Measurements from ENCODE around the gene C16orf87.
"Not testable (repeated sequence)": the region's sequence is repeated elsewhere in the genome, so short reads cannot be mapped to it uniquely, and the experiment has no call there.

Gene C16orf87

GRCh38 chr16:46830902-46831647 is at the start of gene C16orf87:
Gene C16orf87 (minus strand): TSS chr16:46831180. CDS start chr16:46831149, 31 bp downstream.
- DNase-seq (ENCODE audit: low read depth in 2 of 2): peak; percentile 86 to 90

- no peak for DNase-seq (ENCODE audit: low read depth in 2 of 2)
Measured at GRCh38 chr16:46875243-46875642, 44.3 kb upstream of the C16orf87 start.

- no peak for DNase-seq (ENCODE audit: low read depth in 2 of 2)
Measured at GRCh38 chr16:46873201-46873600, 42.2 kb upstream of the C16orf87 start.

GRCh38 chr16:46871597-46871996 is 40.6 kb upstream of the C16orf87 start:
- no peak for DNase-seq (ENCODE audit: low read depth in 2 of 2)

GRCh38 chr16:46868891-46869290 is 37.9 kb upstream of the C16orf87 start:
- not testable (repeated sequence) for DNase-seq (ENCODE audit: low read depth in 2 of 2)

GRCh38 chr16:46867486-46867885 is 36.5 kb upstream of the C16orf87 start:
- not testable (repeated sequence) for DNase-seq (ENCODE audit: low read depth in 2 of 2)

- DNase-seq (ENCODE audit: low read depth in 2 of 2): no peak
Measured at GRCh38 chr16:46866286-46866685, 35.3 kb upstream of the C16orf87 start.

- no peak for DNase-seq (ENCODE audit: low read depth in 2 of 2)
Measured at GRCh38 chr16:46862555-46863447, 31.8 kb upstream of the C16orf87 start.

- no peak for DNase-seq (ENCODE audit: low read depth in 2 of 2)
Measured at GRCh38 chr16:46859719-46860152, 28.8 kb upstream of the C16orf87 start.

GRCh38 chr16:46858151-46858550 is 27.2 kb upstream of the C16orf87 start:
- no peak for DNase-seq (ENCODE audit: low read depth in 2 of 2)

- no peak for DNase-seq (ENCODE audit: low read depth in 2 of 2)
Measured at GRCh38 chr16:46857368-46857945, 26.5 kb upstream of the C16orf87 start.

- DNase-seq (ENCODE audit: low read depth in 2 of 2): no peak
Measured at GRCh38 chr16:46855389-46855788, 24.4 kb upstream of the C16orf87 start.

GRCh38 chr16:46854846-46855245 is 23.9 kb upstream of the C16orf87 start:
- no peak for DNase-seq (ENCODE audit: low read depth in 2 of 2)

GRCh38 chr16:46853713-46854443 is 22.9 kb upstream of the C16orf87 start:
- DNase-seq (ENCODE audit: low read depth in 2 of 2): peak; percentile 27 to 31

GRCh38 chr16:46852130-46852529 is 21.1 kb upstream of the C16orf87 start:
- DNase-seq (ENCODE audit: low read depth in 2 of 2): no peak

GRCh38 chr16:46850619-46851555 is 19.9 kb upstream of the C16orf87 start:
- no peak for DNase-seq (ENCODE audit: low read depth in 2 of 2)

- DNase-seq (ENCODE audit: low read depth in 2 of 2): no peak
Measured at GRCh38 chr16:46848768-46849764, 18.1 kb upstream of the C16orf87 start.

GRCh38 chr16:46845952-46846351 is 15.0 kb upstream of the C16orf87 start:
- DNase-seq (ENCODE audit: low read depth in 2 of 2): no peak

- no peak for DNase-seq (ENCODE audit: low read depth in 2 of 2)
Measured at GRCh38 chr16:46844771-46845170, 13.8 kb upstream of the C16orf87 start.
